HG02852 (cell line): ENCODE data around the gene PID1.
A peak's percentile ranks its signal among the peaks of the same experiment; 100 is the strongest.

Experiments
- ATAC-seq: cut with Tn5 transposase; IDR thresholded peaks from one replicate; pipeline ENCODE4 v1.9.1; 2021; ENCODE audit warnings: mild to moderate bottlenecking, moderate library complexity; ENCODE audit not compliant: unreplicated experiment

PID1 gene

GRCh38 chr2:229270551-229271410 lies at the start of gene PID1:
Gene PID1 (minus strand): TSS chr2:229271287. CDS start chr2:229271043, 244 bp downstream.
- ATAC-seq: no peak

GRCh38 chr2:229319558-229319957 lies 48.5 kb upstream of the PID1 start:
- no peak for ATAC-seq

- ATAC-seq: no peak
Measured at GRCh38 chr2:229314117-229314516, 43.0 kb upstream of the PID1 start.

- no peak for ATAC-seq
Measured at GRCh38 chr2:229313591-229313990, 42.5 kb upstream of the PID1 start.

- no peak for ATAC-seq
Measured at GRCh38 chr2:229301237-229301636, 30.1 kb upstream of the PID1 start.

- ATAC-seq: no peak
Measured at GRCh38 chr2:229300790-229301189, 29.7 kb upstream of the PID1 start.

GRCh38 chr2:229300371-229300770 lies 29.3 kb upstream of the PID1 start:
- ATAC-seq: no peak

GRCh38 chr2:229297247-229297646 lies 26.2 kb upstream of the PID1 start:
- no peak for ATAC-seq

GRCh38 chr2:229296536-229296935 lies 25.4 kb upstream of the PID1 start:
- ATAC-seq: no peak

GRCh38 chr2:229296016-229296415 lies 24.9 kb upstream of the PID1 start:
- ATAC-seq: no peak

- ATAC-seq: no peak
Measured at GRCh38 chr2:229287823-229288222, 16.7 kb upstream of the PID1 start.

- no peak for ATAC-seq
Measured at GRCh38 chr2:229282758-229283546, 11.9 kb upstream of the PID1 start.

GRCh38 chr2:229279516-229279915 lies 8.4 kb upstream of the PID1 start:
- ATAC-seq: no peak

- ATAC-seq: no peak
Measured at GRCh38 chr2:229275506-229275905, 4.4 kb upstream of the PID1 start.

GRCh38 chr2:229273723-229274338 lies 2.7 kb upstream of the PID1 start:
- peak; percentile 60 for ATAC-seq

GRCh38 chr2:229273006-229273722 lies 2.1 kb upstream of the PID1 start:
- no peak for ATAC-seq

- ATAC-seq: no peak
Measured at GRCh38 chr2:229269941-229270340, 1.1 kb downstream of the PID1 start.

GRCh38 chr2:229269146-229269545 lies 1.9 kb downstream of the PID1 start:
- ATAC-seq: no peak

- ATAC-seq: no peak
Measured at GRCh38 chr2:229268626-229269025, 2.5 kb downstream of the PID1 start.

GRCh38 chr2:229267080-229267479 lies 4.0 kb downstream of the PID1 start:
- no peak for ATAC-seq

GRCh38 chr2:229265727-229266126 lies 5.4 kb downstream of the PID1 start:
- ATAC-seq: no peak
